NCI-H2171 treated with DMSO at 0.1 percent for 48 hours (cell line): Measurements from ENCODE around the gene BANP.
"Not testable (repeated sequence)": the region's sequence is repeated elsewhere in the genome, so short reads cannot be mapped to it uniquely, and the experiment has no call there.

Experiments
- DNase-seq: peaks from one replicate; lab custom pipeline; 2025; lab: John Stamatoyannopoulos, UW

Gene BANP

GRCh38 chr16:88087517-88087877, 136.3 kb downstream of the BANP start:
- no peak for DNase-seq

GRCh38 chr16:88088161-88088581, 136.9 kb downstream of the BANP start:
- no peak for DNase-seq

- not testable (repeated sequence) for DNase-seq
Observed at GRCh38 chr16:88088611-88089010, 137.4 kb downstream of the BANP start.

GRCh38 chr16:88089071-88089470, 137.8 kb downstream of the BANP start:
- not testable (repeated sequence) for DNase-seq

GRCh38 chr16:88089632-88090376, 138.6 kb downstream of the BANP start:
- not testable (repeated sequence) for DNase-seq

GRCh38 chr16:88090377-88091175, 139.3 kb downstream of the BANP start:
- not testable (repeated sequence) for DNase-seq

- not testable (repeated sequence) for DNase-seq
Observed at GRCh38 chr16:88091221-88091971, 140.2 kb downstream of the BANP start.

GRCh38 chr16:88091972-88092302, 140.7 kb downstream of the BANP start:
- not testable (repeated sequence) for DNase-seq

- DNase-seq: not testable (repeated sequence)
Observed at GRCh38 chr16:88092791-88093555, 141.7 kb downstream of the BANP start.

- not testable (repeated sequence) for DNase-seq
Observed at GRCh38 chr16:88093556-88094252, 142.5 kb downstream of the BANP start.

- not testable (repeated sequence) for DNase-seq
Observed at GRCh38 chr16:88094253-88094575, 143.0 kb downstream of the BANP start.

GRCh38 chr16:88094900-88095299, 143.7 kb downstream of the BANP start:
- DNase-seq: not testable (repeated sequence)

GRCh38 chr16:88096659-88097058, 145.4 kb downstream of the BANP start:
- DNase-seq: not testable (repeated sequence)

- not testable (repeated sequence) for DNase-seq
Observed at GRCh38 chr16:88098731-88099562, 147.7 kb downstream of the BANP start.

- DNase-seq: no peak
Observed at GRCh38 chr16:88099563-88099890, 148.3 kb downstream of the BANP start.

- DNase-seq: not testable (repeated sequence)
Observed at GRCh38 chr16:88099956-88100355, 148.7 kb downstream of the BANP start.

GRCh38 chr16:88100801-88101622, 149.8 kb downstream of the BANP start:
- DNase-seq: not testable (repeated sequence)

- not testable (repeated sequence) for DNase-seq
Observed at GRCh38 chr16:88101623-88102105, 150.4 kb downstream of the BANP start.

GRCh38 chr16:88102597-88102996, 151.4 kb downstream of the BANP start:
- no peak for DNase-seq
